ENCODE data around the gene FYCO1. TPM values are rescaled to one million over a fixed set of nuclear protein-coding genes. Genes with fewer than 3 reads are reported as not detected.

The FYCO1 gene
- total and polyA plus RNA-seq, 9 of the 15 experiments (the other 6 are each of a cell fraction or from before 2014, with no cell fraction given) = 2.1 to 13.8 (median 7.4) TPM

DNA sequence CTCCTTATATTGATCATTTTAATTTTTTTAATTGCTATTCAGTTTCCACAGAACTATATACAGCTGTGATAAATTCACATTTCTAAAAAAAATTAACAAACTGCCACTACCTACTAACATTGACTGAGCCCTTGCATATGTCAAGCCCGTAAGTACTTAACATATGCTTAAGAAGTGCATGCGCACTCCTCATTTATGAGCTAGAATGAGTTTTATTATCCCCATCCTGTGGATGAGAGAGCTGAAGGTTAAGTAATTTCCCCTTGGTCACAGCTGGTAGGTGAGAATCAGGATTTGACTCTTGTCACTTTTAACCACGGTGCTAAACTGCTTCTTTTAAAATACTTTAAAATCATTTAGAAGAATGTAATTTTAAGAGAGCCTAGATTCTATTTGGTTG is 26.5 kb downstream of the FYCO1 start:
- 95% methylated on average over 3 of the region's 3 CpGs for WGBS (ENCODE audit: insufficient coverage, low coverage, missing lambda C conversion rate)
- Histone ChIP-seq H3K27ac (ENCODE audit: extremely low read depth, low read depth, low read length) (no peak overlapping the region), H3K9ac (ENCODE audit: insufficient read depth in 1 of 2, low read depth in 2 of 2, low read length in 2 of 2) (no peak overlapping the region), H4K20me1 (replicated peaks; ENCODE audit: control insufficient read depth, insufficient read depth, low read length) (no peaks in the 10 kb centered on the region), H3K4me2 (ENCODE audit: insufficient read depth, low read length) (no peak overlapping the region), H3K9me3 (replicated peaks; ENCODE audit: control insufficient read depth, insufficient read depth, low read depth, low read length) (no peaks in the 10 kb centered on the region), H3K9me1 (ENCODE audit: control insufficient read depth, insufficient read depth, low read length) (no peaks in the 10 kb centered on the region), H3K79me2 (ENCODE audit: control insufficient read depth, insufficient read depth, low read length) (no peaks in the 10 kb centered on the region), H2AFZ (ENCODE audit: low read depth, low read length) (no peak overlapping the region), H3K4me3 (no peak overlapping the region), H3K27me3 (ENCODE audit: control insufficient read depth in 2 of 2, insufficient read depth in 2 of 2, low read length in 2 of 2) (no peaks in the 10 kb centered on the region), H3K4me1 (replicated peaks in 1 of 2; ENCODE audit: control insufficient read depth in 2 of 2, insufficient read depth in 2 of 2, low read length in 2 of 2) (no peaks in the 10 kb centered on the region; a peak in 1 of 5 replicates), H3K36me3 (ENCODE audit: control insufficient read depth, insufficient read depth, low read length) (peaks cover 96% of the 10 kb centered on the region)
- BruUV-seq (replicated peaks) = no TSS peak
- CTCF ChIA-PET (ENCODE audit: low intra/inter-chr PET ratio) = no interaction called here
- in situ Hi-C loops (cut with MboI) = no loop called here
- POLR2A ChIA-PET = interaction anchor here (0.6 to 2.1 kb wide), 4 partner anchors 9 to 256 kb away, joined by 3 to 6 read pairs (median 4); no protein-coding TSS in a partner anchor
- intact Hi-C loops (cut with micrococcal nuclease) = no loop called here
- DNase-seq (ENCODE audit: extremely low read depth in 1 of 4, low spot score in 3 of 4) (no peak), ATAC-seq (no peak), FAIRE-seq (peak; percentile 26)
- TF ChIP-seq ID3 (CRISPR knock-in tag; IDR thresholded peaks at IDR 0.05) (no peak), ID3 (tag; IDR thresholded peaks at IDR 0.05) (no peak), DIDO1 (tag; IDR thresholded peaks at IDR 0.05; ENCODE audit: low read depth) (no peak), MCM7 (IDR thresholded peaks at IDR 0.05) (no peak)
- TF ChIP-seq, protein P1, sequence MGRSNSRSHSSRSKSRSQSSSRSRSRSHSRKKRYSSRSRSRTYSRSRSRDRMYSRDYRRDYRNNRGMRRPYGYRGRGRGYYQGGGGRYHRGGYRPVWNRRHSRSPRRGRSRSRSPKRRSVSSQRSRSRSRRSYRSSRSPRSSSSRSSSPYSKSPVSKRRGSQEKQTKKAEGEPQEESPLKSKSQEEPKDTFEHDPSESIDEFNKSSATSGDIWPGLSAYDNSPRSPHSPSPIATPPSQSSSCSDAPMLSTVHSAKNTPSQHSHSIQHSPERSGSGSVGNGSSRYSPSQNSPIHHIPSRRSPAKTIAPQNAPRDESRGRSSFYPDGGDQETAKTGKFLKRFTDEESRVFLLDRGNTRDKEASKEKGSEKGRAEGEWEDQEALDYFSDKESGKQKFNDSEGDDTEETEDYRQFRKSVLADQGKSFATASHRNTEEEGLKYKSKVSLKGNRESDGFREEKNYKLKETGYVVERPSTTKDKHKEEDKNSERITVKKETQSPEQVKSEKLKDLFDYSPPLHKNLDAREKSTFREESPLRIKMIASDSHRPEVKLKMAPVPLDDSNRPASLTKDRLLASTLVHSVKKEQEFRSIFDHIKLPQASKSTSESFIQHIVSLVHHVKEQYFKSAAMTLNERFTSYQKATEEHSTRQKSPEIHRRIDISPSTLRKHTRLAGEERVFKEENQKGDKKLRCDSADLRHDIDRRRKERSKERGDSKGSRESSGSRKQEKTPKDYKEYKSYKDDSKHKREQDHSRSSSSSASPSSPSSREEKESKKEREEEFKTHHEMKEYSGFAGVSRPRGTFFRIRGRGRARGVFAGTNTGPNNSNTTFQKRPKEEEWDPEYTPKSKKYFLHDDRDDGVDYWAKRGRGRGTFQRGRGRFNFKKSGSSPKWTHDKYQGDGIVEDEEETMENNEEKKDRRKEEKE (IDR thresholded peaks at IDR 0.05; ENCODE audit: borderline replicate concordance in 1 of 2, control insufficient read depth in 1 of 2, low read depth in 2 of 2, low read length in 1 of 2) = no peak

Data from K562 (cell line).